PC-9 (cell line): ENCODE measurements around the gene CD6. TPM values are rescaled to one million over a fixed set of nuclear protein-coding genes. Genes with fewer than 3 reads are reported as not detected.

ENCODE experiments used
- BruUV-seq: library from RNA; stranded (reverse); fragments of 400-500 nt; replicated peaks from 2 replicates; lab custom pipeline; 2021; lab: Mats Ljungman, UMichigan
- CTCF ChIA-PET: fragments of 300-600 bp; sonication (Branson Sonifier 250); formaldehyde crosslinking; loops from one replicate; lab custom pipeline; 2022; ENCODE audit warnings: antibody characterized with exemption; lab: Charles Lee
- POLR2A ChIA-PET: fragments of 300-600 bp; sonication (Branson Sonifier 250); formaldehyde crosslinking; loops from one replicate; lab custom pipeline; 2022; ENCODE audit warnings: antibody characterized with exemption; ENCODE audit not compliant: unreplicated experiment; lab: Charles Lee
- DNase-seq, 2 experiments: peaks; one replicate each; pipeline versions ENCODE4 v3.0.0 to v3.0.0-alpha.2; 2015 to 2022; ENCODE audit warnings: mixed read lengths in 1 of 2
- H2AFZ ChIP-seq: fragments of 200-600 bp; sonication (generic); 2 replicates; pipeline ENCODE4 v1.8.1; 2017; ENCODE audit warnings: antibody characterized with exemption
- H3F3A ChIP-seq: fragments of 200-600 bp; sonication (generic); 2 replicates; pipeline ENCODE4 v1.8.1; 2017; ENCODE audit warnings: antibody characterized with exemption, mild to moderate bottlenecking, low read depth; ENCODE audit not compliant: insufficient read depth
- H3K27ac ChIP-seq: fragments of 200-600 bp; sonication (generic); 2 replicates; pipeline ENCODE4 v1.6.1; 2016; ENCODE audit warnings: mixed run types
- H3K27me3 ChIP-seq: fragments of 200-600 bp; sonication (generic); 2 replicates; pipeline ENCODE4 v1.6.1; 2016; ENCODE audit warnings: low read depth, mixed run types; ENCODE audit not compliant: insufficient read depth
- H3K36me3 ChIP-seq: fragments of 200-600 bp; sonication (generic); 2 replicates; pipeline ENCODE4 v1.6.1; 2016; ENCODE audit warnings: low read depth, mixed run types
- H3K4me1 ChIP-seq: fragments of 200-600 bp; sonication (generic); replicated peaks from 2 replicates; pipeline ENCODE4 v1.6.1; 2016; ENCODE audit warnings: mixed run types; ENCODE audit not compliant: insufficient read depth
- H3K4me2 ChIP-seq: fragments of 200-600 bp; sonication (generic); 2 replicates; pipeline ENCODE4 v1.6.1; 2017; ENCODE audit warnings: mixed run types
- H3K4me3 ChIP-seq: fragments of 200-600 bp; sonication (generic); 2 replicates; pipeline ENCODE4 v1.6.1; 2016; ENCODE audit warnings: mixed run types
- H3K79me2 ChIP-seq: fragments of 200-600 bp; sonication (generic); 2 replicates; pipeline ENCODE4 v1.6.1; 2017; ENCODE audit warnings: low read depth, mixed run types
- H3K9me2 ChIP-seq: fragments of 200-600 bp; sonication (generic); 2 replicates; pipeline ENCODE4 v1.8.1; 2017; ENCODE audit warnings: mild to moderate bottlenecking; ENCODE audit not compliant: insufficient read depth
- H3K9me3 ChIP-seq: fragments of 200-600 bp; sonication (generic); 2 replicates; pipeline ENCODE4 v1.8.1; 2016; ENCODE audit warnings: low read depth; ENCODE audit not compliant: insufficient read depth
- H4K20me1 ChIP-seq: fragments of 200-600 bp; sonication (generic); 2 replicates; pipeline ENCODE4 v1.8.1; 2017; ENCODE audit not compliant: insufficient read depth
- EZH2 ChIP-seq: fragments of 200-600 bp; sonication (generic); IDR thresholded peaks from 2 replicates; pipeline ENCODE4 v1.8.0; 2017; ENCODE audit warnings: antibody characterized with exemption, low read depth
- intact Hi-C: fragments of 100-400 bp; cut with micrococcal nuclease; formaldehyde crosslinking; loops from one replicate; pipeline ENCODE4 v1.10.0; 2022; ENCODE audit not compliant: unreplicated experiment
- total RNA-seq: library from RNA; stranded (reverse); gene quantifications from 2 replicates; pipeline ENCODE4 v1.2.3, GENCODE V29; 2021
- TF ChIP-seq, protein P1 (sequence below): fragments of 200-600 bp; sonication (generic); conservative IDR thresholded peaks from 2 replicates; pipeline ENCODE4 v1.6.1; 2017; ENCODE audit warnings: mixed run types, antibody characterized with exemption, mild to moderate bottlenecking, moderate library complexity

CD6 gene
- total RNA-seq, 1 experiment from 2014 or later: 0.74 TPM

DNA sequence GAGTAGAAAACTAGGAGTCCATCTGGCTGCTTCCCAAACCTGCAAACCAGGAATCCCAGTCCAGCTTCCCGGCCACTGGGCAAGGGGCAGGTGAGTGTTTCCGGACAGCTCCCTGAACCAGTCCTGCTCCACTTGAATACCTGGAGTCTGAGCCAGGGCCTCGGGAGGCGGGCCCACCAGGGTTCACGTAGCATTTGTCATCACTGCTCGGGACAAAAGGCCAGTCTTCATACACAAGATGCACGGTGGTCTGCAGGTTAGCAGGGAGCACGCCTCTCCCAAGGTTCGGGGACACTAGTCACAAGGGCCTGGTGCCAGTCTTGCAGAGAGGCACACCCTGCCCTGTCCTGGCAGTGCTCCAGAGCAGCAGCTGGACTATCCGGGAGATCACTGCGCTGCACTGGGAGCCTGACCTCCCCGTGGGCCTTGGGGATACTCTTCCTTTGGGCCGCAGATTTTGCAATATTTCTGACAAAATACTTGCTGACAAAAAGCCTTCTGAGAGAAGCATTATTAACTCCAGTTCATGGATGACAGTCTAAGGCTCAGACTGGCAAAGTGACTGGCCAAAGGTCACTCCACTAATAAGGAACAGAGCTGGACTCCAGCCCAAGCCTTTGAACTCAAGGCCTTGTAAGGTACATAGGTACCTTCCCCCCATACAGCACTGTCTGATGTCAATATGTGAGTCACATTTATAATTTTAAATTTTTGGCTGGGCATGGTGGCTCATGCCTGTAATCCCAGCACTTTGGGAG, 25.1 kb downstream of the CD6 start:
- Histone ChIP-seq H3K4me1 (no peaks in the 10 kb centered on the region), H3K9me3 (no peaks in the 10 kb centered on the region), H3K4me3 (no peak overlapping the region), H3K36me3 (no peaks in the 10 kb centered on the region), H2AFZ (no peak overlapping the region), H3F3A (no peaks in the 10 kb centered on the region), H3K4me2 (no peak overlapping the region), H3K27ac (no peak overlapping the region), H3K27me3 (peaks cover 5% of the 10 kb centered on the region; the same call in 1 of the 2 replicates), H3K9me2 (no peaks in the 10 kb centered on the region; the same call in 1 of the 2 replicates), H3K79me2 (no peaks in the 10 kb centered on the region), H4K20me1 (no peaks in the 10 kb centered on the region)
- no peak for TF ChIP-seq EZH2
- TF ChIP-seq, protein P1, sequence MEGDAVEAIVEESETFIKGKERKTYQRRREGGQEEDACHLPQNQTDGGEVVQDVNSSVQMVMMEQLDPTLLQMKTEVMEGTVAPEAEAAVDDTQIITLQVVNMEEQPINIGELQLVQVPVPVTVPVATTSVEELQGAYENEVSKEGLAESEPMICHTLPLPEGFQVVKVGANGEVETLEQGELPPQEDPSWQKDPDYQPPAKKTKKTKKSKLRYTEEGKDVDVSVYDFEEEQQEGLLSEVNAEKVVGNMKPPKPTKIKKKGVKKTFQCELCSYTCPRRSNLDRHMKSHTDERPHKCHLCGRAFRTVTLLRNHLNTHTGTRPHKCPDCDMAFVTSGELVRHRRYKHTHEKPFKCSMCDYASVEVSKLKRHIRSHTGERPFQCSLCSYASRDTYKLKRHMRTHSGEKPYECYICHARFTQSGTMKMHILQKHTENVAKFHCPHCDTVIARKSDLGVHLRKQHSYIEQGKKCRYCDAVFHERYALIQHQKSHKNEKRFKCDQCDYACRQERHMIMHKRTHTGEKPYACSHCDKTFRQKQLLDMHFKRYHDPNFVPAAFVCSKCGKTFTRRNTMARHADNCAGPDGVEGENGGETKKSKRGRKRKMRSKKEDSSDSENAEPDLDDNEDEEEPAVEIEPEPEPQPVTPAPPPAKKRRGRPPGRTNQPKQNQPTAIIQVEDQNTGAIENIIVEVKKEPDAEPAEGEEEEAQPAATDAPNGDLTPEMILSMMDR: no peak
- intact Hi-C loops: no loop called here
- peak in 1 of 2 experiments; percentile 34 for DNase-seq
- CTCF ChIA-PET: no interaction called here
- POLR2A ChIA-PET: interaction anchor here (0.6 to 0.7 kb wide), 2 partner anchors 70 to 182 kb away, joined by 3 to 7 read pairs; no protein-coding TSS in a partner anchor
- BruUV-seq: no TSS peak

DNA sequence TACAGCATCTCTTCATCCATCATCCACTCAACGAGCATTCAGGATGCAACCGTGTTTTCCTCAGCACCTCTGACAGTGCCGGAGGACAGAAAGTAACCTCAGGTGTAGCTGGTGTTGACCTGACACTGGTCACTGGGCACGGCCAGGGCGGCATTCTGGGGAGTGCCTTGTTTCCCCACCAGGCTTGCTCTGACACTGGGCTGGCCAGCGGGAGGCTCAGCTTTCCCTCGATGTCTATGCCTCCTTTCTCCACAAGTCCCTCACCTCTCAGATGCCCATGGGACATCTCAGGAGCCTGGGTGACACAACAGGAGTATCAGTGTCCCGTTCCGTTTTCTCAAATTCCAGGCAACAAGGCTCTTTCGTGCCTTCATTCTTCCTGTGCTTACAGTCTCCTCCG, 28.9 kb downstream of the CD6 start:
- H3F3A ChIP-seq: no peaks in the 10 kb centered on the region
- no peak overlapping the region for H3K27ac ChIP-seq
- BruUV-seq: no TSS peak
- H4K20me1 ChIP-seq: no peaks in the 10 kb centered on the region
- peaks cover 5% of the 10 kb centered on the region; the same call in 1 of the 2 replicates for H3K27me3 ChIP-seq
- TF ChIP-seq EZH2: no peak
- TF ChIP-seq, protein P1: no peak
- H3K4me1 ChIP-seq: no peaks in the 10 kb centered on the region
- DNase-seq: no peak
- no peaks in the 10 kb centered on the region for H3K9me2 ChIP-seq
- no peaks in the 10 kb centered on the region for H3K9me3 ChIP-seq
- intact Hi-C loops: no loop called here
- CTCF ChIA-PET: no interaction called here
- POLR2A ChIA-PET: no interaction called here
- H3K4me3 ChIP-seq: no peak overlapping the region
- H3K4me2 ChIP-seq: no peak overlapping the region
- H3K79me2 ChIP-seq: no peaks in the 10 kb centered on the region
- no peak overlapping the region for H2AFZ ChIP-seq
- H3K36me3 ChIP-seq: no peaks in the 10 kb centered on the region

DNA sequence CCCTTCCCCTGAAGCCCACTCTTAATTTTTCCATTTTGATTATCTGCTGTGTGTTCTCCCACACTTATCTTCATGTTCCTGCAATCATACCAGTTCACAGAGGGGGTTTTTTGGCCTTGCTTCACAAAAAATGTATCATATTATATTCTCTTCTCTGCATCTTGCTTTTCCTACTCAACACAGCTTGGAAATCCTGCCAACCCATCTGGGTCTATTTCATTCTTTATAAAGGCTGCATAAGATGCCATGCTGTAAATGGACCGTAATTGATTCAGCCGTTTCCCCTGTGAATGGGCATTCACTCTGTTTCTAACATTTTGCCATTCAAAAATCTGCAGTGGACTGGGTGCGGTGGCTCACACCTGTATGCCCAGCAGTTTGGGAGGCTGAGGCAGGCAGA, 30.5 kb downstream of the CD6 start:
- no peak for TF ChIP-seq EZH2
- TF ChIP-seq, protein P1: no peak
- no peaks in the 10 kb centered on the region for H3F3A ChIP-seq
- no peaks in the 10 kb centered on the region for H4K20me1 ChIP-seq
- ChIA-PET CTCF (no interaction called here), POLR2A (no interaction called here)
- H3K27me3 ChIP-seq: peaks cover 13% of the 10 kb centered on the region; the same call in 1 of the 2 replicates
- H3K4me2 ChIP-seq: no peak overlapping the region
- no peak overlapping the region for H3K27ac ChIP-seq
- intact Hi-C loops: no loop called here
- no peak overlapping the region for H2AFZ ChIP-seq
- no TSS peak for BruUV-seq
- H3K9me3 ChIP-seq: no peaks in the 10 kb centered on the region
- H3K36me3 ChIP-seq: no peaks in the 10 kb centered on the region
- no peak for DNase-seq
- H3K4me3 ChIP-seq: no peak overlapping the region
- H3K4me1 ChIP-seq: no peaks in the 10 kb centered on the region
- no peaks in the 10 kb centered on the region for H3K79me2 ChIP-seq
- no peaks in the 10 kb centered on the region for H3K9me2 ChIP-seq
